ENCODE data around the gene HECTD1.

DNA sequence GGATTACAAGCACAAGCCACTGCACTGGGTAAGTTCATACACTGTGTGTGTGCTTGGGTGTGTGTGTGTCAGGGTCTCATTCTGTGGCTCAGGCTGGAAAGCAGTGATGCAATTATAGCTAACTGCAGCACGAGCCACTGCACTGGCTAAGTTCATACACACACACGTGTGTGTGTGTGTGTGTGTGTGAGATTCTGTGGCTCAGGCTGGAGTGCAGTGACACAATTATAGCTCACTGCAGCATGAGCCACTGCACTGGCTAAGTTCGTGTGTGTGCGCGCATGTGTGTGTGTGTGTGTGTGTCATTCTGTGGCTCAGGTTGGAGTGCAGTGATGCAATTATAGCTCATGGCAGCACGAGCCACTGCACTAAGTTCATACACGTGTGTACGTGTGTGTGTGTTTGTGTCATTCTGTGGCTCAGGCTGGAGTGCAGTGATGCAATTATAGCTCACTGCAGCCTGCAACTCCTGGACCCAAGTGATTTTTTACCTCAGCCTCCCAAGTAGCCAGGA is 85.4 kb downstream of the HECTD1 start:
- TF ChIP-seq POLR2A (IDR thresholded peaks at IDR 0.05; ENCODE audit: low read length) (no peak), GATA1 (IDR thresholded peaks at IDR 0.05; ENCODE audit: low read depth, low read length) (no peak)
